Middle frontal gyrus (tissue), 1 donor: Measurements from ENCODE around the gene AMIGO3.
A peak's percentile ranks its signal among the peaks of the same experiment; 100 is the strongest.
"Not testable (repeated sequence)": the region's sequence is repeated elsewhere in the genome, so short reads cannot be mapped to it uniquely, and the experiment has no call there.

Experiments used
- DNase-seq: peaks from one replicate; pipeline ENCODE4 v3.0.0-alpha.2; 2015; ENCODE audit warnings: low spot score; ENCODE audit errors: extremely low spot score

Gene AMIGO3

GRCh38 chr3:49719214-49719884, at the start of gene AMIGO3:
Gene AMIGO3, minus strand, starts transcription at chr3:49719684. Its CDS starts 219 bp downstream, at chr3:49719465.
- DNase-seq = peak; percentile 87

- DNase-seq = no peak
Observed at GRCh38 chr3:49763981-49764380, 44.5 kb upstream of the AMIGO3 start.

- no peak for DNase-seq
Observed at GRCh38 chr3:49761661-49762060, 42.2 kb upstream of the AMIGO3 start.

GRCh38 chr3:49759226-49759625, 39.7 kb upstream of the AMIGO3 start:
- no peak for DNase-seq

- no peak for DNase-seq
Observed at GRCh38 chr3:49757197-49757596, 37.7 kb upstream of the AMIGO3 start.

- no peak for DNase-seq
Observed at GRCh38 chr3:49756036-49756435, 36.6 kb upstream of the AMIGO3 start.

- DNase-seq = no peak
Observed at GRCh38 chr3:49754536-49754935, 35.1 kb upstream of the AMIGO3 start.

- DNase-seq = no peak
Observed at GRCh38 chr3:49751501-49751900, 32.0 kb upstream of the AMIGO3 start.

- no peak for DNase-seq
Observed at GRCh38 chr3:49750056-49750455, 30.6 kb upstream of the AMIGO3 start.

GRCh38 chr3:49748874-49749273, 29.4 kb upstream of the AMIGO3 start:
- not testable (repeated sequence) for DNase-seq

GRCh38 chr3:49747792-49748480, 28.5 kb upstream of the AMIGO3 start:
- no peak for DNase-seq

GRCh38 chr3:49745986-49746385, 26.5 kb upstream of the AMIGO3 start:
- DNase-seq = no peak

- no peak for DNase-seq
Observed at GRCh38 chr3:49740427-49740826, 20.9 kb upstream of the AMIGO3 start.

- no peak for DNase-seq
Observed at GRCh38 chr3:49738067-49738713, 18.7 kb upstream of the AMIGO3 start.

GRCh38 chr3:49734752-49735151, 15.3 kb upstream of the AMIGO3 start:
- DNase-seq = no peak

GRCh38 chr3:49733551-49733950, 14.1 kb upstream of the AMIGO3 start:
- no peak for DNase-seq

- no peak for DNase-seq
Observed at GRCh38 chr3:49732597-49732996, 13.1 kb upstream of the AMIGO3 start.

- DNase-seq = no peak
Observed at GRCh38 chr3:49729966-49730609, 10.6 kb upstream of the AMIGO3 start.

- no peak for DNase-seq
Observed at GRCh38 chr3:49727924-49728361, 8.5 kb upstream of the AMIGO3 start.

GRCh38 chr3:49727154-49727923, 7.9 kb upstream of the AMIGO3 start:
- DNase-seq = no peak
